Hepatocyte (in vitro differentiated cells): ENCODE results near the gene EFCAB7. TPM values are rescaled to one million over a fixed set of nuclear protein-coding genes. Genes with fewer than 3 reads are reported as not detected.

ENCODE experiments used
- DNase-seq: peaks from one replicate; pipeline ENCODE4 v3.0.0-alpha.2; 2016; ENCODE audit warnings: low spot score
- H2AFZ ChIP-seq: fragments of 200-600 bp; sonication (generic); 2 replicates; pipeline ENCODE4 v1.6.0; 2016; ENCODE audit warnings: antibody characterized with exemption, mild to moderate bottlenecking
- H3K27ac ChIP-seq: fragments of 200-600 bp; sonication (generic); 2 replicates; pipeline ENCODE4 v1.5.1; 2016; ENCODE audit warnings: mild to moderate bottlenecking
- H3K27me3 ChIP-seq: fragments of 200-600 bp; sonication (generic); 2 replicates; pipeline ENCODE4 v1.6.1; 2016
- H3K36me3 ChIP-seq: fragments of 200-600 bp; sonication (generic); replicated peaks from 2 replicates; pipeline ENCODE4 v1.5.1; 2016; ENCODE audit warnings: low read depth; ENCODE audit not compliant: insufficient read depth
- H3K4me1 ChIP-seq: fragments of 200-600 bp; sonication (generic); 2 replicates; pipeline ENCODE4 v1.5.1; 2016; ENCODE audit warnings: mild to moderate bottlenecking, moderate library complexity; ENCODE audit not compliant: insufficient read depth
- H3K4me2 ChIP-seq: fragments of 200-600 bp; sonication (generic); 2 replicates; pipeline ENCODE4 v1.6.0; 2016
- H3K4me3 ChIP-seq: fragments of 200-600 bp; sonication (generic); 2 replicates; pipeline ENCODE4 v1.5.1; 2016; ENCODE audit warnings: mild to moderate bottlenecking
- H3K79me2 ChIP-seq: fragments of 200-600 bp; sonication (generic); 2 replicates; pipeline ENCODE4 v1.6.0; 2017; ENCODE audit warnings: mild to moderate bottlenecking
- H3K9me2 ChIP-seq: fragments of 200-600 bp; sonication (generic); replicated peaks from 2 replicates; pipeline ENCODE4 v1.6.0; 2017; ENCODE audit warnings: mild to moderate bottlenecking; ENCODE audit not compliant: insufficient read depth
- H3K9me3 ChIP-seq: fragments of 200-600 bp; sonication (generic); 2 replicates; pipeline ENCODE4 v1.5.1; 2016; ENCODE audit warnings: low read depth, mild to moderate bottlenecking
- H4K20me1 ChIP-seq: fragments of 200-600 bp; sonication (generic); 2 replicates; pipeline ENCODE4 v1.6.0; 2016; ENCODE audit warnings: mild to moderate bottlenecking; ENCODE audit not compliant: insufficient read depth, poor library complexity, severe bottlenecking
- CTCF ChIP-seq: fragments of 200-600 bp; sonication (generic); IDR thresholded peaks from 2 replicates; pipeline ENCODE4 v1.5.1; 2016; ENCODE audit warnings: antibody characterized with exemption, mild to moderate bottlenecking; ENCODE audit not compliant: poor library complexity
- EZH2 ChIP-seq: fragments of 200-600 bp; sonication (generic); IDR thresholded peaks from 2 replicates; pipeline ENCODE4 v1.6.1; 2016; ENCODE audit warnings: antibody characterized with exemption, mild to moderate bottlenecking, borderline replicate concordance
- EZH2phosphoT487 ChIP-seq: fragments of 200-600 bp; sonication (generic); IDR thresholded peaks from one replicate; pipeline ENCODE4 v1.6.1; 2018; ENCODE audit warnings: antibody characterized with exemption, mild to moderate bottlenecking, low read depth, moderate library complexity; ENCODE audit not compliant: unreplicated experiment, severe bottlenecking
- WGBS: methylation state at CpG from one replicate; pipeline ENCODE4 v1.1.6; 2016; ENCODE audit warnings: low lambda C conversion rate; ENCODE audit errors: missing lambda C conversion rate; 5-methylcytosine and 5-hydroxymethylcytosine counted together
- polyA plus RNA-seq: library from polyadenylated mRNA; unstranded; fragments of >200 nt; fragmentation: Nextera tagmentation; extraction: Ambion mirVana; gene quantifications from 2 replicates; pipeline ENCODE4 v1.2.1, GENCODE V29; 2016
- total RNA-seq: library from RNA; depleted of rRNA; stranded (reverse); fragments of >200 nt; gene quantifications from 2 replicates; pipeline ENCODE4 v1.2.3, GENCODE V29; 2014

EFCAB7 gene
- total and polyA plus RNA-seq, 2 experiments from 2014 or later, result 4.3 to 7.9 TPM

GRCh38 chr1:63548877-63549276, 25.6 kb downstream of the EFCAB7 start:
- H3K4me2 ChIP-seq, result no peak overlapping the region
- no peaks in the 10 kb centered on the region for H3K9me2 ChIP-seq
- H3K27me3 ChIP-seq, result no peaks in the 10 kb centered on the region
- no peaks in the 10 kb centered on the region for H3K79me2 ChIP-seq
- WGBS, result 97% methylated on average over 13 of the region's 13 CpGs
- no peaks in the 10 kb centered on the region for H3K9me3 ChIP-seq
- TF ChIP-seq EZH2 (no peak), CTCF (no peak), EZH2phosphoT487 (no peak)
- no peak overlapping the region for H3K27ac ChIP-seq
- H3K4me3 ChIP-seq, result no peak overlapping the region
- no peaks in the 10 kb centered on the region for H4K20me1 ChIP-seq
- no peak overlapping the region for H2AFZ ChIP-seq
- H3K36me3 ChIP-seq, result no peaks in the 10 kb centered on the region
- no peak for DNase-seq
- H3K4me1 ChIP-seq, result no peaks in the 10 kb centered on the region

GRCh38 chr1:63555480-63555879, 32.2 kb downstream of the EFCAB7 start:
- Histone ChIP-seq H2AFZ (no peak overlapping the region), H3K27ac (no peak overlapping the region), H3K4me1 (no peaks in the 10 kb centered on the region), H3K9me2 (no peaks in the 10 kb centered on the region), H3K36me3 (no peaks in the 10 kb centered on the region), H4K20me1 (no peaks in the 10 kb centered on the region), H3K9me3 (no peaks in the 10 kb centered on the region), H3K4me2 (no peak overlapping the region), H3K4me3 (no peak overlapping the region), H3K79me2 (no peaks in the 10 kb centered on the region), H3K27me3 (no peaks in the 10 kb centered on the region)
- DNase-seq, result no peak
- TF ChIP-seq CTCF (no peak), EZH2 (no peak), EZH2phosphoT487 (no peak)

- Histone ChIP-seq H3K27me3 (no peaks in the 10 kb centered on the region), H3K9me2 (no peaks in the 10 kb centered on the region), H4K20me1 (no peaks in the 10 kb centered on the region), H3K79me2 (no peaks in the 10 kb centered on the region), H3K36me3 (no peaks in the 10 kb centered on the region), H3K27ac (no peak overlapping the region), H3K4me1 (no peaks in the 10 kb centered on the region), H3K4me3 (no peak overlapping the region), H2AFZ (peak overlapping the region; percentile 38), H3K4me2 (no peak overlapping the region), H3K9me3 (no peaks in the 10 kb centered on the region)
- TF ChIP-seq CTCF (peak; percentile 64), EZH2 (no peak)
- WGBS, result 57% methylated on average over 6 of the region's 6 CpGs
- peak; percentile 55 for DNase-seq
These were observed 34.2 kb downstream of the EFCAB7 start for GRCh38 chr1:63557365-63557987.

GRCh38 chr1:63559357-63559756, 36.0 kb downstream of the EFCAB7 start:
- H3K36me3 ChIP-seq, result no peaks in the 10 kb centered on the region
- no peaks in the 10 kb centered on the region for H3K27me3 ChIP-seq
- no peak overlapping the region for H3K4me3 ChIP-seq
- DNase-seq, result no peak
- no peaks in the 10 kb centered on the region for H3K9me3 ChIP-seq
- H3K9me2 ChIP-seq, result no peaks in the 10 kb centered on the region
- H3K79me2 ChIP-seq, result no peaks in the 10 kb centered on the region
- no peak overlapping the region for H2AFZ ChIP-seq
- no peak overlapping the region for H3K27ac ChIP-seq
- H3K4me2 ChIP-seq, result no peak overlapping the region
- no peak for TF ChIP-seq EZH2
- no peak for TF ChIP-seq CTCF
- no peak for TF ChIP-seq EZH2phosphoT487
- no peaks in the 10 kb centered on the region for H3K4me1 ChIP-seq
- H4K20me1 ChIP-seq, result no peaks in the 10 kb centered on the region
- 92% methylated on average over 2 of the region's 2 CpGs for WGBS
